ENCODE data around the gene NEGR1.

Gene NEGR1

DNA sequence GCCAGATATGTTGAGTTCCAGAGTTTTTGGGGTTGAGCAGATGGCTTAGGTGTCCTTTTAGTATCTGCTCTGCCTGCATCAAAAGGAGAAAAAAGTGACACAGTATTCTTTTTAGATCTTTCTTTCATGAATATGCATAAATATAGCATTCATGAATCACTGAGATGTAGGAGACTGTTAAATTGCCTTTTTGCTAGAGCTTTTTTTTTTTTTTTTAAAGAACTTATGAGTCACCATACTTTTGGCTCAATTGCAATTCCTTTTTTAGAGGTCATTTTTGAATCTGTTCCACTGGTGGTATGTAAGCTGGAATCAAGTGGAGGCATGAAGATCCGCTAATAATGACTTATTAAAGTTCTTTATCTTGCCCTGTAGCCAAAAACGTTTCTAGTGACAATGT lies 720.6 kb downstream of the NEGR1 start:
- TF ChIP-seq, protein P1, sequence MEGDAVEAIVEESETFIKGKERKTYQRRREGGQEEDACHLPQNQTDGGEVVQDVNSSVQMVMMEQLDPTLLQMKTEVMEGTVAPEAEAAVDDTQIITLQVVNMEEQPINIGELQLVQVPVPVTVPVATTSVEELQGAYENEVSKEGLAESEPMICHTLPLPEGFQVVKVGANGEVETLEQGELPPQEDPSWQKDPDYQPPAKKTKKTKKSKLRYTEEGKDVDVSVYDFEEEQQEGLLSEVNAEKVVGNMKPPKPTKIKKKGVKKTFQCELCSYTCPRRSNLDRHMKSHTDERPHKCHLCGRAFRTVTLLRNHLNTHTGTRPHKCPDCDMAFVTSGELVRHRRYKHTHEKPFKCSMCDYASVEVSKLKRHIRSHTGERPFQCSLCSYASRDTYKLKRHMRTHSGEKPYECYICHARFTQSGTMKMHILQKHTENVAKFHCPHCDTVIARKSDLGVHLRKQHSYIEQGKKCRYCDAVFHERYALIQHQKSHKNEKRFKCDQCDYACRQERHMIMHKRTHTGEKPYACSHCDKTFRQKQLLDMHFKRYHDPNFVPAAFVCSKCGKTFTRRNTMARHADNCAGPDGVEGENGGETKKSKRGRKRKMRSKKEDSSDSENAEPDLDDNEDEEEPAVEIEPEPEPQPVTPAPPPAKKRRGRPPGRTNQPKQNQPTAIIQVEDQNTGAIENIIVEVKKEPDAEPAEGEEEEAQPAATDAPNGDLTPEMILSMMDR (IDR thresholded peaks at IDR 0.05; ENCODE audit: low read depth, low read length), result no peak
- in situ Hi-C loops (cut with HindIII; ENCODE audit: low sequenced_read_pairs), result no loop called here
- DNase-seq (ENCODE audit: low read depth, low spot score), result peak; percentile 86
- no peak overlapping the region for H3K4me3 ChIP-seq (ENCODE audit: low read depth, low read length)

DNA sequence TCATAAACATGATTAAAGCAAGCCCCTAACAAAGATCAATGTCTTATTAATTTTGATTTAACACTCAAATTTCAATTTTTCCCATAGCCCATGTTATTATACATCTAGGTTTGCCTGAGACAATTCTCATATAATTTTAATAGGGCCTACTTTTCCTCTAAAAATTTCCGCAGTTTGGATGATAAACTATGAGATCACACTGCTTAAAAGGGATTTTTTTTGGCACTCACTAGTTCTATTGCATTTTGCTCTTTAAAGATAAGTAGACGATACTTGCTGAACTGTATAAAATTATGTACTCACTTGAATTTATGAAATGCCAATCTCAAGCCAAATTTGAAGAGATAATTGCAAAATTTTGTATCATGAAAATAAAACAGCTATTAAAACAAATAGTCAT lies 721.1 kb downstream of the NEGR1 start:
- TF ChIP-seq, protein P1 (IDR thresholded peaks at IDR 0.05; ENCODE audit: low read depth, low read length), result no peak
- DNase-seq (ENCODE audit: low read depth, low spot score), result no peak
- in situ Hi-C loops (cut with HindIII; ENCODE audit: low sequenced_read_pairs), result no loop called here
- no peak overlapping the region for H3K4me3 ChIP-seq (ENCODE audit: low read depth, low read length)

DNA sequence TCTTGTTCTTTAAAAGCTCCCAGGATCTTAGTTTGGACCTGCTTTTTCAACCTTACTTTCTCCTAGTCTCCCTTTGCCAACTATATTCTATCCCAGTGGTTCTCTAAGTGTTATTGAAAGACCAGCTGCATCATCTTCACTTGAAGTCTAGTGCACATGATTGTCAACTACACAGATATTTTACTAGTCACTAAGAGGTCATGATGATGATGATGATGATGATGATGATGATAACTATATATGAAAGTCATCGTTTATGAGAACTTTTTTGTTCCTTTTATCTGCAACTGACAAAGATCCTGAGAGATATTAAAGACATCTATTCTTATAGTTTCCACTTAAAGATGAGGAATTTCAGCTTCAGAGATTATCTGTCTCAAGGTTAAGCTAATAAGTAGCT lies 722.5 kb downstream of the NEGR1 start:
- TF ChIP-seq, protein P1 (IDR thresholded peaks at IDR 0.05; ENCODE audit: low read depth, low read length), result no peak
- in situ Hi-C loops (cut with HindIII; ENCODE audit: low sequenced_read_pairs), result no loop called here
- DNase-seq (ENCODE audit: low read depth, low spot score), result no peak
- H3K4me3 ChIP-seq (ENCODE audit: low read depth, low read length), result no peak overlapping the region

DNA sequence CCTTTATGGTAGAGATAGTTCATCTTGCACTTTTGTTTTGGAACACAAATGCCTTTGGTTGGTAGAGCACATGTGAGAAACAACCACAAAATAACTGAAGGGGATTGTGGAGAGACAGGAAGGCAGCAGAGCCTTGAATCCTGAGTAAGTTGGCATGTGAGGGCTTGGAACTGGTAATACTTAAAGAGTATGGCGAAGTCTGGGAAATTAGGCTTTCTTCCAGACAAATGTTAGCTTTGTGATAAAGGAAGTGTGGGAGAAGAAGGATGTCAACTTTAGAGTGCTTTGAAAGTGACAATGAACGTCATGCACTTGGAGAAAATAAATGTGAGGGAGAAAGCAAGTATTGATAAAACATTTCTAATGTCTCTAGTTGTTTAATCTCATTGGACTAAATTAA lies 725.2 kb downstream of the NEGR1 start:
- DNase-seq (ENCODE audit: low read depth, low spot score), result no peak
- TF ChIP-seq, protein P1 (IDR thresholded peaks at IDR 0.05; ENCODE audit: low read depth, low read length), result no peak
- in situ Hi-C loops (cut with HindIII; ENCODE audit: low sequenced_read_pairs), result no loop called here
- no peak overlapping the region for H3K4me3 ChIP-seq (ENCODE audit: low read depth, low read length)

DNA sequence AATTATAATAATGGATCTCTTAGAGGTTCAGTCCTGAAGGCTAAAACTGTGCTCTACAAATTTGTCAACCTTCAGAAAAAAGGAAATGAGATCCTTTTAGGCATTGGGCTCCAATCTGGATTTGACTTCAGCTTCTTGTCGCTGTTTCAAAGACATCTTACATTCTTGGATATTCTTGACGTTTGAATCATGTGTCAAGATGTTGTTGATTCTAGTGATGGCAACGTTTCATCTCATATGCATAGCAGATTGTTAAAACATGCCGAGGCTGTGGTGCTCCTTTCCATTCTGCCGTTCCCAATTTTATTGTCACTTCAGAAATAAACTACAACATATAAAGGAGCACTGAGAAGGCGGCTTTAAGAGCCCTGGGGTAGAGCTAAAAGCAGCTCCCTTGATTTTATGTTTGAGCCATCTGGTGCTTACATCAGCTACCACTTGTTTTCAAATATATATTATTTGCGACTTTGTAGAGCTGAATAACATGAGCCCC lies 733.9 kb downstream of the NEGR1 start:
- in situ Hi-C loops (cut with HindIII; ENCODE audit: low sequenced_read_pairs), result no loop called here
- TF ChIP-seq, protein P1 (IDR thresholded peaks at IDR 0.05; ENCODE audit: low read depth, low read length), result no peak
- DNase-seq (ENCODE audit: low read depth, low spot score), result no peak
- H3K4me3 ChIP-seq (ENCODE audit: low read depth, low read length), result no peak overlapping the region

DNA sequence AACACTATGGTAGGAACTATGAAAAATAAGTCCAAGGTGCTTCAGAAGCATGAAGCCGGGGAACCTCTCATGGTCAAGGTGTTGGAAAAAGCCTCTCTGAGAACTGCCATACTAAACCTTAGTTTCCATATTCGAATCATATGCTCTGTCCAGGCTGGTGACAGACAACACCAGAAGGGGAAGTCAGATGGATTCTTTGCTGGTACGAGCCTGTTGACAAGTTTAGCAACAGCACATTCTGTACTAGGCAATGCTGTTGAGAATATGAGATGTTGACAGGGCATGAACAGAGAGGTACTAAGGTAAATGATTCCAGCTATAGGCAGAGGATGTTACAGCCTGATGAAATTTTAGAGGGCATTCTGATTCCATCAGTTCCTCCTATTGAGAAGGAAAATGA lies 740.2 kb downstream of the NEGR1 start:
- H3K4me3 ChIP-seq (ENCODE audit: low read depth, low read length), result no peak overlapping the region
- DNase-seq (ENCODE audit: low read depth, low spot score), result no peak
- TF ChIP-seq, protein P1 (IDR thresholded peaks at IDR 0.05; ENCODE audit: low read depth, low read length), result no peak
- in situ Hi-C loops (cut with HindIII; ENCODE audit: low sequenced_read_pairs), result no loop called here

DNA sequence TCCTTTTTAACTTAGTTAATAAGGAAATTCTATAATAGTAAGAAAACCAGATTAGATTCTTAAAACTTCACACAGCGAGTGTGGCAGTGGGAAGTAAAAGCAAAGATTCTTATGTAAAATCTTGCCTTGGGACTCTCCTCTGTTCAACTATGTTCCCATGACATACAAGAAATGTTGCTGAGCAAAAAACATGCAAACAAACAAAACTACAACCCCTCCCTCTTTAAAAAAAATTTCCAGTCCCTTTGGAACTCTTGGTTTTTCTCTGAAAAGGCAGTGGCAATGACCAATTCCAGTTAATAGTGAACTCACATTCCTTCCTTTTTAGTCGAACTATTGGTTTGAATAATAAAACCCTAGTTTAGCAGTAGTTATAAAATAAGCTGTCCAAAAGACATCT lies 748.4 kb downstream of the NEGR1 start:
- TF ChIP-seq, protein P1 (IDR thresholded peaks at IDR 0.05; ENCODE audit: low read depth, low read length), result no peak
- in situ Hi-C loops (cut with HindIII; ENCODE audit: low sequenced_read_pairs), result no loop called here
- H3K4me3 ChIP-seq (ENCODE audit: low read depth, low read length), result no peak overlapping the region
- no peak for DNase-seq (ENCODE audit: low read depth, low spot score)
